Measurements from ENCODE around the gene LDAF1.

The LDAF1 gene

DNA sequence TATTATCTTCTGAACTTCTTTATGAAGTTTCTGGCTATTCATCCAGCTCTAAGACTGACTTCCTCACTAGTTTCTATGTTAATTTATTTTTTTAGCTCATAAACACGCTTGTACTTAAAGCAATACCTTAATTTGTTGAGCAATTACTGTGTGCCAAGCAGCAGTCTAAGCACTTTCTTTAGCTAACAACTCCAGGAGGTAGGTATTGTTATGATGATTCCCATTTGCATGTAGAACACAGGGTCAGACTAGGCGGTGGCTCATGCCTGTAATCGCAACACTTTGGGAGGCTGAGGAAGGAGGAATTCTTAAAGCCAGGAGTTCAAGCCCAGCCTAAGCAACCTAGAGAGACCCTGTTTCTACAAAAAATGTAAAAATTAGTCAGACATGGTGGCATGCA lies 27.7 kb upstream of the LDAF1 start:
- TF ChIP-seq, protein P1, sequence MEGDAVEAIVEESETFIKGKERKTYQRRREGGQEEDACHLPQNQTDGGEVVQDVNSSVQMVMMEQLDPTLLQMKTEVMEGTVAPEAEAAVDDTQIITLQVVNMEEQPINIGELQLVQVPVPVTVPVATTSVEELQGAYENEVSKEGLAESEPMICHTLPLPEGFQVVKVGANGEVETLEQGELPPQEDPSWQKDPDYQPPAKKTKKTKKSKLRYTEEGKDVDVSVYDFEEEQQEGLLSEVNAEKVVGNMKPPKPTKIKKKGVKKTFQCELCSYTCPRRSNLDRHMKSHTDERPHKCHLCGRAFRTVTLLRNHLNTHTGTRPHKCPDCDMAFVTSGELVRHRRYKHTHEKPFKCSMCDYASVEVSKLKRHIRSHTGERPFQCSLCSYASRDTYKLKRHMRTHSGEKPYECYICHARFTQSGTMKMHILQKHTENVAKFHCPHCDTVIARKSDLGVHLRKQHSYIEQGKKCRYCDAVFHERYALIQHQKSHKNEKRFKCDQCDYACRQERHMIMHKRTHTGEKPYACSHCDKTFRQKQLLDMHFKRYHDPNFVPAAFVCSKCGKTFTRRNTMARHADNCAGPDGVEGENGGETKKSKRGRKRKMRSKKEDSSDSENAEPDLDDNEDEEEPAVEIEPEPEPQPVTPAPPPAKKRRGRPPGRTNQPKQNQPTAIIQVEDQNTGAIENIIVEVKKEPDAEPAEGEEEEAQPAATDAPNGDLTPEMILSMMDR (IDR thresholded peaks at IDR 0.05), result no peak

DNA sequence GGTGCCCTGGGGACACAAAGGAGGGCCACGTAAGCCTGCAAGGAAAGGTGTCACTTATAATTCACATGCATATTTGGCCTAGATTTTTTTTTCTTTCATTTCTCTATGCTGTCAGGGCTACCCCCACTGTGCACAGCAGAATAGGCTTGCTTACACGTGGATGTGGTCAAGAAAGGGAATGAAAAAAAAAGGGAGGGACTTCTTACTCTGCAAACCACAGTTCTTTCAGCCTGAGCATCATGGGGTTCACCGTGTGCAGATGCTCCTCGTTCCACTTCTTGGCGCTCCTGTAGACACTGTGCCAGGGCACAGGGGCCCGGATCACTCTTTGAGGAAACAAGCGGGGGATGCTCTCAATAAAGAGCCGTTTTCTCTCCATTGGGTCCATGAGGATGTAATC lies 24.4 kb upstream of the LDAF1 start:
- TF ChIP-seq, protein P1 (IDR thresholded peaks at IDR 0.05), result no peak

DNA sequence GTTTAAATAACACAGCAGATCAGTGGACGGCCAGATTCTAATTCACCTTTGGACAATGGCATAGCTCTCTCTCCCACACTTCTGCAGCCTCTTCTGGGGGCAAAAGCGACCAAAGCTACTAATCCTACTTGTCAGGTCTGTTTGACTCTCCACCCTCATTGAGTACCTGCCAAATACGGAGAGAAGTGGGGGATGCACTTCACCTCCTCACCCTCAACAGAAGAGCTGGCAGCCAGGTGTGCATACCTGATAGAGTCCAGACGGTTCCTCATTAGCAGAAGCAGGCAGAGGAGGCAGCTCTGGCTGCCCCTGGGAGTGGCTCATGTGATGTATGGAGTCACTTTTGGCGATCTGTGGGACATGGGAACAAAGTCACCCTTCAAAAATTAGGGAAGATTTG lies 12.7 kb upstream of the LDAF1 start:
- TF ChIP-seq, protein P1 (IDR thresholded peaks at IDR 0.05), result no peak

DNA sequence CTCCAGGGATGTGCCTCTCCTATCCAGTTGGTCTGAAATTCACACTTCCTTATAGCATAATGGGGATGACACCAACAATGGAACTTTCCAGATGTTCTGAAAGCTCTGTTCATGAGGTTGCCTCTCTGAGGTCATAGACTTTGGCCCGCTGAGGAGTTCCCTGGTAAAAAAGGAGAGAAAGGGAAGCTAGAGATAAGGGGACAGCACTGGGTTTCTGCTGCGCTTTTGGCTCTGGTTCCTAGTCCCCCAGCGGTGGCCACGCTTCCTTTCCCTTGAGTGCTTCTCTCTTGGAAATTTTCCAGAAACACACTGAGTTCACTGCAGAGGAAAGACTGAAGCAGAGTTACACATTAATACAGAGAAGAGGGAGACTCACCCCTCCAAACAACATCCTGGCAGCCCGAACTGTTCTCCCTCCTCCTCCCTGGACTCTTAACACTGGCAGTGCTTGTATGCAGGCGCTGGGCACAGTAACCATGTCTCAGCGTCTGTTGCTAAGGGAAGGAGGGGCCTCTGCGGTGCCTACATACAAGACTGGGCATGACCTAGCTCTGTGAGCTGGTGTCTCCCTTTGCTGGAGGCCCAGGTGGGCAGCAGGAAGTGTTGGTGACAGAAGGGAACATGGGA lies 8.0 kb upstream of the LDAF1 start, which contains the start of gene DNAH3:
Gene DNAH3 (minus strand): TSS at position 472 of the 627 bp plus-strand sequence. CDS start 527 bp downstream, outside the sequence.
- TF ChIP-seq, protein P1 (IDR thresholded peaks at IDR 0.05), result no peak

DNA sequence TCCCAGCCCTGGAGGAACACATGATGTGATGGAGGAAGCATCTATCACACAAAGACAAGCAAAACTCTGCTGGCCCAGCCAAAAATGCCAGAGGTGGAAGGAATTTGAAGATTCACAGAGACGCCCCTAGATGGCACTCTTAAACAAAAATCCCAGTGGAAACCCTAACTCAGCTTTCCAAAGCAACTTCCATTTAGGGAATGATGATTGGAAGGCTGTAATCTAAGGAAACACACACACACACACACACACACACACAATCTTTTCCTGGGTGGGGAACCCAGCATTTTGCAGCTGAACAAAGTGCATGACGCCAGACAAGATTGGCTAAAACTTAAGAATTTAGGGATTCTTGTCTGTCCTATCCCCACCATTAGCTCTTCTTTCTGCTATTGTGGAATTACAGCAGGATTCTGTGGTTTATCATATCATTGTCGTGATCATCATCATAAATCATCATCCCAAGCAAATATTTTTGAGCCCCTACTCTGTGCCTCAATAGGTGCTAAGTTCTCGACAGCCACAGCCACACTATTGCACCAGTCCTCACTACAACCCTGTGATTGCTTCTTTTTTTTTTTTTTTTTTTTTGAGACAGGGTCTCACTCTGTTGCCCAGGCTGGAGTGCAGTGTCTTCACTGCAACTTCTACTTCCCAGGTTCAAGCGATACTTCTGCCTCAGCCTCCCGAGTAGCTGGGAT lies 1.6 kb upstream of the LDAF1 start:
- TF ChIP-seq, protein P1 (IDR thresholded peaks at IDR 0.05), result peak; percentile 73; the same call in 1 of the 2 replicates

DNA sequence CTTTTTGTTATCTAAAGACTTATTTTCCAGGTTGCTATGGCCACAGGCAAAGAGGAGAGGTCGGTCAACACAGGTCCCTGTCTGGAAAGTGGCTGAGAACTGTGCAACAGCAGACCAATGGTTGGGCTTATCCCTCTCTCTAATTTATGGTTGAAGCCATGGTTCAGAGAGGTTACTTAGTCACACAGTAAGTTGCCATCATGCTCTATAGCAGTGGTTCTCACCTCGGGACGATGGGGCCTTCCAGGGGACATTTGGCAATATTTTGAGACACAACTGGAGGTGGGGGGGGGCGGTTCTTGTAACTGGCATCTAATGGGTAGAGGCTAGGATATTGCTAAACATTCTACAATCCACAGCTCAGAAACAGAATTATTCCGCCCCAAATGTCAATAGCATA lies 842 bp upstream of the LDAF1 start:
- TF ChIP-seq, protein P1 (IDR thresholded peaks at IDR 0.05), result no peak

DNA sequence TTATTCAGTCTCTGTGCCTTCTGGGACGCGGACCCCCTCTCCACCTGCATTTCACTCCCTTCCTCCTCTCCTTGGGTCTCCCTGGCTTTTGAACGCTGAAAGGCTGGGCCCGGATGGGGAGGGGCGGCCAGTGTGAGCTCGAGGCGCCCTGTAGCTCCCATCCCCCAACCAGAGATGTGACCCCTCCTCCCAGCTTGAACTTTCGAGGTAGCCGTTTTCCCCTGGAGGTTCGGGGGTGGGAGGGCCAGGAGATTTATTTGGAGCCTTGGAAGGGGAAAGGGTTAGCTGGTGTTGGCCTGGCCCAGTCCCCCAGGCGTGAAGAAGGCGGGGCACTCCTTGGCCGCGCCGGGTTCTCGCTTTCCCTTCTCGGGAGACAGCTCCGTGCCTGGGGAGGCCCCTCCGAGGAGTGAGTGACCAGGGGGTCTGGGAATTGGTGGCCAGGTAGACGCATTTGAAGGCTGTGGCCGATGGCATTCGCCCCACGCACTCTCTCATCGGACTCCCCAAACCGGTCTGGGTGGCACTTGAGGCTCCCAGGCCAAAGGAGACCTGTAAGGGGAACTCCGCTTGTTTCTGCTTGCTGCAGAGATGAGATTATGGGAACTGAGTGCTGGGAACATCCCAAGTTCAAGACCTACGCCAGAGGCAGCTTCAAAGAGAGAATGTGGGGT lies 942 bp downstream of the LDAF1 start:
- TF ChIP-seq, protein P1 (IDR thresholded peaks at IDR 0.05), result no peak
